Spleen (tissue), 11 donors: ENCODE results near the gene MACROD2. TPM values are rescaled to one million over a fixed set of nuclear protein-coding genes. Genes with fewer than 3 reads are reported as not detected.

Experiments
- DNase-seq: peaks from one replicate; pipeline ENCODE4 v3.0.0-alpha.2; 2020
- H3K27ac ChIP-seq, 8 donors: fragments of 200-600 bp; sonication (generic) in 7 of 8; 1 replicate in 4 of 8; 2 replicates in 4 of 8; pipeline versions ENCODE4 v1.5.0 to v1.8.0; 2016 to 2021; ENCODE audit warnings: inconsistent platforms in 4 of 8, mild to moderate bottlenecking in 4 of 8, moderate library complexity in 1 of 8
- H3K27me3 ChIP-seq, 7 donors: fragments of 200-600 bp; sonication (generic) in 6 of 7; replicated peaks in 1 of 7; 1 replicate in 4 of 7; 2 replicates in 3 of 7; pipeline versions ENCODE4 v1.5.0 to v1.8.0; 2016 to 2021; ENCODE audit warnings: inconsistent platforms in 3 of 7, mild to moderate bottlenecking in 1 of 7
- H3K36me3 ChIP-seq, 6 donors: fragments of 200-600 bp; sonication (generic) in 5 of 6; 1 replicate in 4 of 6; 2 replicates in 2 of 6; pipeline versions ENCODE4 v1.5.0 to v1.8.0; 2016 to 2021; ENCODE audit warnings: inconsistent platforms in 2 of 6
- H3K4me1 ChIP-seq, 6 donors: fragments of 200-600 bp; sonication (generic) in 5 of 6; 1 replicate in 3 of 6; 2 replicates in 3 of 6; pipeline versions ENCODE4 v1.5.0 to v1.8.0; 2016 to 2021; ENCODE audit warnings: inconsistent platforms in 3 of 6
- H3K4me3 ChIP-seq, 8 donors: fragments of 200-600 bp; sonication (generic) in 7 of 8; 1 replicate in 4 of 8; 2 replicates in 4 of 8; pipeline versions ENCODE4 v1.5.0 to v1.8.0; 2016 to 2021; ENCODE audit warnings: inconsistent platforms in 4 of 8, mild to moderate bottlenecking in 4 of 8, moderate library complexity in 2 of 8
- H3K9me3 ChIP-seq, 8 donors: fragments of 200-600 bp; sonication (generic) in 7 of 8; 1 replicate in 4 of 8; 2 replicates in 4 of 8; pipeline versions ENCODE4 v1.5.0 to v1.8.0; 2016 to 2021; ENCODE audit warnings: inconsistent platforms in 4 of 8
- CTCF ChIP-seq, 11 experiments: fragments of 200-600 bp in 7 of 11; fragments of 450-650 bp in 4 of 11; sonication (generic) in 4 of 11; IDR thresholded peaks in 8 of 11; conservative IDR thresholded peaks in 3 of 11; 1 replicate in 7 of 11; 2 replicates in 4 of 11; pipeline versions ENCODE4 v1.4.0 to v1.8.0; 2016 to 2021; ENCODE audit warnings: antibody characterized with exemption in 11 of 11, inconsistent platforms in 4 of 11, mild to moderate bottlenecking in 1 of 11
- POLR2A ChIP-seq, 3 donors: fragments of 450-650 bp; IDR thresholded peaks; one replicate each; pipeline ENCODE4 v1.5.1; 2017; ENCODE audit warnings: antibody characterized with exemption in 3 of 3, mild to moderate bottlenecking in 1 of 3
- POLR2AphosphoS5 ChIP-seq, 3 donors: sonication (generic); formaldehyde crosslinking; IDR thresholded peaks; one replicate each; pipeline ENCODE4 v1.5.1; 2017; ENCODE audit warnings: antibody characterized with exemption in 3 of 3
- WGBS, 5 donors: extraction: QIAGEN DNeasy Blood & Tissue Kit in 3 of 5; methylation state at CpG; one replicate each; pipeline versions ENCODE4 v1.1.5 to v1.1.7; 2013 to 2018; 5-methylcytosine and 5-hydroxymethylcytosine counted together
- intact Hi-C: fragments of 100-400 bp; cut with DNase I; formaldehyde crosslinking; loops from one replicate; pipeline ENCODE4 v1.15.0; 2023; ENCODE audit warnings: low total_unique reads
- polyA plus RNA-seq, 3 donors: library from polyadenylated mRNA; stranded (reverse); fragments of 200-250 nt; gene quantifications; one replicate each; pipeline ENCODE4 v1.2.1, GENCODE V29; 2013
- total RNA-seq, 7 donors: library from RNA; depleted of rRNA in 3 of 7; stranded (reverse); fragments of >200 nt in 3 of 7; fragmentation: NEBNext Ultra II Directional in 4 of 7; extraction: Animal tissue kit (Norgen Biotek cat#: 25700) in 4 of 7; gene quantifications; one replicate each; pipeline versions ENCODE4 v1.1.0 to v1.2.1, GENCODE V29; 2016 to 2021
- donor health status: healthy with polysubstance abuse.
- donor health status: DM: no; HTN: no; CAD: no; lungs with moderate emphysema.
- donor health status: DM: no; HTN: no; CAD: no.
- donor health status: Bipolar disorder and iron deficiency.
- donor health status: healthy.
- donor health status: DM: no; HTN: no; CAD: no.
- donor health status: DM: yes; HTN: yes; CAD: no.

The MACROD2 gene
- total and polyA plus RNA-seq, 10 donors, result 1.5 to 4.7 (median 3.4) TPM

- Histone ChIP-seq H3K27me3 (no peaks in the 10 kb centered on the region), H3K36me3 (no peaks in the 10 kb centered on the region), H3K4me3 (no peak overlapping the region), H3K4me1 (no peaks in the 10 kb centered on the region), H3K9me3 (no peaks in the 10 kb centered on the region), H3K27ac (no peak overlapping the region)
- no peak for TF ChIP-seq CTCF (IDR thresholded peaks at IDR 0.05 in 8 of 11, conservative IDR thresholded peaks at IDR 0.05 in 3 of 11)
- no peak for TF ChIP-seq POLR2A (IDR thresholded peaks at IDR 0.05)
- TF ChIP-seq POLR2AphosphoS5 (IDR thresholded peaks at IDR 0.05), result no peak
- intact Hi-C loops, result no loop called here
- no peak for DNase-seq
- 35 to 47% (median 40%) methylated on average over 2 of the region's 2 CpGs for WGBS, 5 donors
Measured at GRCh38 chr20:15378151-15378550, 1382.8 kb downstream of the MACROD2 start.

- H3K27me3 ChIP-seq, result no peaks in the 10 kb centered on the region
- no peak overlapping the region for H3K4me3 ChIP-seq
- H3K4me1 ChIP-seq, result no peaks in the 10 kb centered on the region
- no peaks in the 10 kb centered on the region for H3K36me3 ChIP-seq
- intact Hi-C loops, result no loop called here
- 73 to 95% (median 94%) methylated on average over 1 of the region's 1 CpG for WGBS, 5 donors
- H3K27ac ChIP-seq, result no peak overlapping the region
- no peak for TF ChIP-seq POLR2AphosphoS5 (IDR thresholded peaks at IDR 0.05)
- TF ChIP-seq CTCF (IDR thresholded peaks at IDR 0.05 in 8 of 11, conservative IDR thresholded peaks at IDR 0.05 in 3 of 11), result no peak
- TF ChIP-seq POLR2A (IDR thresholded peaks at IDR 0.05), result no peak
- DNase-seq, result no peak
- H3K9me3 ChIP-seq, result no peaks in the 10 kb centered on the region
Measured at GRCh38 chr20:15379681-15380296, 1384.5 kb downstream of the MACROD2 start.

- TF ChIP-seq POLR2A (IDR thresholded peaks at IDR 0.05) (no peak), CTCF (IDR thresholded peaks at IDR 0.05 in 8 of 11, conservative IDR thresholded peaks at IDR 0.05 in 3 of 11) (no peak), POLR2AphosphoS5 (IDR thresholded peaks at IDR 0.05) (no peak)
- Histone ChIP-seq H3K9me3 (no peaks in the 10 kb centered on the region), H3K4me3 (no peak overlapping the region), H3K27me3 (no peaks in the 10 kb centered on the region), H3K36me3 (no peaks in the 10 kb centered on the region), H3K27ac (no peak overlapping the region), H3K4me1 (no peaks in the 10 kb centered on the region)
- no peak for DNase-seq
- 66 to 74% (median 66%) methylated on average over 1 of the region's 1 CpG for WGBS, 5 donors
- intact Hi-C loops, result no loop called here
Measured at GRCh38 chr20:15380770-15381169, 1385.5 kb downstream of the MACROD2 start.

- no peak for DNase-seq
- H3K9me3 ChIP-seq, result no peaks in the 10 kb centered on the region
- no peaks in the 10 kb centered on the region for H3K36me3 ChIP-seq
- no peak for TF ChIP-seq POLR2A (IDR thresholded peaks at IDR 0.05)
- no peak for TF ChIP-seq CTCF (IDR thresholded peaks at IDR 0.05 in 8 of 11, conservative IDR thresholded peaks at IDR 0.05 in 3 of 11)
- no peak for TF ChIP-seq POLR2AphosphoS5 (IDR thresholded peaks at IDR 0.05)
- no peak overlapping the region for H3K4me3 ChIP-seq
- no peaks in the 10 kb centered on the region for H3K27me3 ChIP-seq
- H3K27ac ChIP-seq, result no peak overlapping the region
- no peaks in the 10 kb centered on the region for H3K4me1 ChIP-seq
- intact Hi-C loops, result no loop called here
Measured at GRCh38 chr20:15387228-15387627, 1391.9 kb downstream of the MACROD2 start.
